DOHH2 (cell line): Measurements from ENCODE around the gene TMEM147.

Experiments
- H3F3A ChIP-seq: fragments of 200-600 bp; sonication (generic), shearing (Covaris generic); 2 replicates; pipeline ENCODE4 v1.6.0; 2016; ENCODE audit warnings: antibody characterized with exemption, mild to moderate bottlenecking; ENCODE audit not compliant: control insufficient read depth, insufficient read depth
- H3K27ac ChIP-seq: fragments of 200-600 bp; sonication (generic); 2 replicates; pipeline ENCODE4 v1.5.1; 2014; ENCODE audit warnings: low read depth, mild to moderate bottlenecking, low read length, moderate library complexity
- H3K27me3 ChIP-seq: fragments of 200-600 bp; sonication (generic); 2 replicates; pipeline ENCODE4 v1.6.1; 2014; ENCODE audit warnings: mild to moderate bottlenecking, low read length, mixed read lengths; ENCODE audit not compliant: control insufficient read depth
- H3K36me3 ChIP-seq: fragments of 200-600 bp; sonication (generic); 2 replicates; pipeline ENCODE4 v1.6.1; 2014; ENCODE audit warnings: mild to moderate bottlenecking, low read length, moderate library complexity, mixed read lengths; ENCODE audit not compliant: control insufficient read depth
- H3K4me1 ChIP-seq: fragments of 200-600 bp; sonication (generic); 2 replicates; pipeline ENCODE4 v1.6.1; 2014; ENCODE audit warnings: mild to moderate bottlenecking, low read length, mixed read lengths; ENCODE audit not compliant: control insufficient read depth
- H3K4me2 ChIP-seq: fragments of 200-600 bp; sonication (generic); 2 replicates; pipeline ENCODE4 v1.6.0; 2014; ENCODE audit warnings: mild to moderate bottlenecking, low read length, moderate library complexity
- H3K4me3 ChIP-seq: fragments of 200-600 bp; sonication (generic); 2 replicates; pipeline ENCODE4 v1.5.1; 2014; ENCODE audit warnings: mild to moderate bottlenecking, low read length, mixed read lengths
- H3K79me2 ChIP-seq: fragments of 200-600 bp; sonication (generic); 2 replicates; pipeline ENCODE4 v1.6.1; 2014; ENCODE audit warnings: mild to moderate bottlenecking, low read length, mixed read lengths; ENCODE audit not compliant: control insufficient read depth
- H3K9me2 ChIP-seq: fragments of 200-600 bp; sonication (generic); replicated peaks from 2 replicates; pipeline ENCODE4 v1.6.1; 2014; ENCODE audit warnings: mild to moderate bottlenecking, low read length, mixed read lengths; ENCODE audit not compliant: control insufficient read depth
- H3K9me3 ChIP-seq: fragments of 200-600 bp; sonication (generic); 2 replicates; pipeline ENCODE4 v1.6.1; 2014; ENCODE audit warnings: antibody characterized with exemption, low read length, mixed read lengths; ENCODE audit not compliant: control insufficient read depth, insufficient read depth
- H4K20me1 ChIP-seq: fragments of 200-600 bp; sonication (generic); 2 replicates; pipeline ENCODE4 v1.6.0; 2014; ENCODE audit warnings: low read depth, mild to moderate bottlenecking, antibody characterized with exemption, low read length, moderate library complexity; ENCODE audit not compliant: control insufficient read depth, insufficient read depth
- EZH2phosphoT487 ChIP-seq: fragments of 200-600 bp; sonication (generic); IDR thresholded peaks from 2 replicates; pipeline ENCODE4 v1.6.1; 2017; ENCODE audit warnings: borderline replicate concordance, mild to moderate bottlenecking, antibody characterized with exemption, low read length, moderate library complexity, mixed read lengths
- TF ChIP-seq, protein P1 (sequence below): fragments of 200-600 bp; sonication (generic); IDR thresholded peaks from one replicate; pipeline ENCODE4 v1.5.1; 2014; ENCODE audit warnings: antibody characterized with exemption, mild to moderate bottlenecking, low read depth, low read length; ENCODE audit not compliant: poor library complexity, severe bottlenecking

The TMEM147 gene

DNA sequence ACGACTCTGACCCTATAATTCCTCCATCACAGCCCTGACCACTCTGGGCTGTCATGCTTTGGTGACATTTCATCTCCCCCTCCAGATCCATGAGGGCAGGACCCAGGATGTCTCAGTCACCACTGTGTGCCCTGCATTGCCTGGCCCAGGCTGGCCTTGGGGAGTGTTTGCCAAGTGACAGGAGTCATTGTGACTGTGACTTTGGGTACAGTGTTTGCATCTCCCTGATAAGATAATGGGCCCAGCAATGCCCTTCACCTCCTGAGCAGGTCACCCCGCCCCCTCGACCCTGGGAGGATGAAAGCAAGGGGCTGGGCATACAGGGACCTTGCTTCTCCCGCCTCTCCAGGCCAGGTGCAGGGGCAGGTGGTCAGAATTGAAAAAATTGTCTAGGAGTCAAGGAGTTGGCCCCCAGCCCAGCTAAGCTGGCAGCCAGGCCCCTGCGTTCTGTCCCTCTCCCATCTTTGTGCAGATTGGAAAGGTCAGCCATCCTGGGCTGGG, 23.9 kb downstream of the TMEM147 start:
- no peaks in the 10 kb centered on the region for H3K36me3 ChIP-seq
- H3K4me2 ChIP-seq, result no peak overlapping the region
- H3K9me3 ChIP-seq, result no peaks in the 10 kb centered on the region
- no peaks in the 10 kb centered on the region for H3K79me2 ChIP-seq
- H3F3A ChIP-seq, result no peaks in the 10 kb centered on the region
- H3K27me3 ChIP-seq, result peaks cover 24% of the 10 kb centered on the region
- TF ChIP-seq, protein P1, sequence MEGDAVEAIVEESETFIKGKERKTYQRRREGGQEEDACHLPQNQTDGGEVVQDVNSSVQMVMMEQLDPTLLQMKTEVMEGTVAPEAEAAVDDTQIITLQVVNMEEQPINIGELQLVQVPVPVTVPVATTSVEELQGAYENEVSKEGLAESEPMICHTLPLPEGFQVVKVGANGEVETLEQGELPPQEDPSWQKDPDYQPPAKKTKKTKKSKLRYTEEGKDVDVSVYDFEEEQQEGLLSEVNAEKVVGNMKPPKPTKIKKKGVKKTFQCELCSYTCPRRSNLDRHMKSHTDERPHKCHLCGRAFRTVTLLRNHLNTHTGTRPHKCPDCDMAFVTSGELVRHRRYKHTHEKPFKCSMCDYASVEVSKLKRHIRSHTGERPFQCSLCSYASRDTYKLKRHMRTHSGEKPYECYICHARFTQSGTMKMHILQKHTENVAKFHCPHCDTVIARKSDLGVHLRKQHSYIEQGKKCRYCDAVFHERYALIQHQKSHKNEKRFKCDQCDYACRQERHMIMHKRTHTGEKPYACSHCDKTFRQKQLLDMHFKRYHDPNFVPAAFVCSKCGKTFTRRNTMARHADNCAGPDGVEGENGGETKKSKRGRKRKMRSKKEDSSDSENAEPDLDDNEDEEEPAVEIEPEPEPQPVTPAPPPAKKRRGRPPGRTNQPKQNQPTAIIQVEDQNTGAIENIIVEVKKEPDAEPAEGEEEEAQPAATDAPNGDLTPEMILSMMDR, result no peak
- TF ChIP-seq EZH2phosphoT487, result no peak
- no peaks in the 10 kb centered on the region for H3K9me2 ChIP-seq
- no peaks in the 10 kb centered on the region for H4K20me1 ChIP-seq
- no peaks in the 10 kb centered on the region for H3K4me1 ChIP-seq
- no peak overlapping the region for H3K27ac ChIP-seq
- no peak overlapping the region for H3K4me3 ChIP-seq

DNA sequence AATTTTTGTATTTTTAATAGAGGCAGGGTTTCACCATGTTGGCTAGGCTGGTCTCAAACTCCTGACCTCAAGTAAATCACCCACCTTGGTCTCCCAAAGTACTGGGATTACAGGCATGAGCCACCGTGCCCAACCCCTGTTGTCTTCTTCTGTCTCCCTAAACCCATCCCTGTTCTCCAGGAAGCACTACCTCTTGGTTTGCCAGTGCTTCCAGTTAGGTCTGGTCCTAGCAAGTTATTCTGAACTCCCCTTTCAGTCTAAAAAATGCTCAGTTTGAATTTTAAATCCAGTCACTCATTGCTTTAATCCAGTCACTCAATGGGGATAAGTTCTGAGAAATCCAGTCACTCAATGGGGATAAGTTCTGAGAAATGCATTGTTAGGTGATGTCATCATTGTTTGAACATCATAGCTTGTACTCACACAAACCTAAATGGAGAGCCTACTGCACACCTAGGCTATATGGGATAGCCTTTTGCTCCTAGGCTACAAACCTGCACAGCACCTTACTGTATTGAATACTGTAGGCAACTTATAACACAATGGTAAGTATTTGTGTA, 26.1 kb downstream of the TMEM147 start:
- Histone ChIP-seq H3K36me3 (no peaks in the 10 kb centered on the region), H3K27me3 (peaks cover 21% of the 10 kb centered on the region), H3K4me1 (no peaks in the 10 kb centered on the region), H3K4me3 (no peak overlapping the region), H3K4me2 (no peak overlapping the region), H3F3A (no peaks in the 10 kb centered on the region), H3K27ac (no peak overlapping the region), H3K9me3 (peaks cover 10% of the 10 kb centered on the region), H3K9me2 (no peaks in the 10 kb centered on the region), H3K79me2 (no peaks in the 10 kb centered on the region), H4K20me1 (no peaks in the 10 kb centered on the region)
- no peak for TF ChIP-seq EZH2phosphoT487
- TF ChIP-seq, protein P1, result no peak

DNA sequence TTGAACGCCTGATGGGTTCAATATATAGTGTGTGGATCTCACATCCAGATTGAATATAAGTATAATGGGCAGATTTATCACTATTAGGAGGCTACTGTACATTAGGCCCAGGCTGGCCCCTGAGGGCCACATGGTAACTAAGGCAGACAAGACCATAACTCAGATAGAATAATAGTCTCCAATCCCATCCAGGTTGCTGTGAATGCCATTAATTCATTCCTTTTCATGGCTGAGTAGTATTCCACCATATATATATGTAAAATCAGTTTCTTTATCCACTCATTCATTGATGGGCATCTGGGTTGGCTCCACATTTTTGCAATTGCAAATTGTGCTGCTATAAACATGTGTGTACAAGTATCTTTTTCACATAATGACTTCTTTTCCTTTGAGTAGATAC, 32.5 kb downstream of the TMEM147 start:
- Histone ChIP-seq H3K36me3 (no peaks in the 10 kb centered on the region), H3K9me2 (no peaks in the 10 kb centered on the region), H3K79me2 (no peaks in the 10 kb centered on the region), H3K4me1 (no peaks in the 10 kb centered on the region), H3K9me3 (peaks cover 14% of the 10 kb centered on the region), H3K27ac (no peak overlapping the region), H3F3A (no peaks in the 10 kb centered on the region), H3K27me3 (no peaks in the 10 kb centered on the region), H3K4me3 (no peak overlapping the region), H3K4me2 (no peak overlapping the region), H4K20me1 (no peaks in the 10 kb centered on the region)
- TF ChIP-seq, protein P1, result no peak
- TF ChIP-seq EZH2phosphoT487, result no peak
